GM12801 (cell line): ENCODE measurements around the gene ORM2.

Experiments used
- TF ChIP-seq, protein P1 (sequence below): IDR thresholded peaks from one replicate; pipeline ENCODE4 v1.5.1; 2011; ENCODE audit warnings: control low read depth; ENCODE audit not compliant: insufficient read length; ENCODE audit errors: extremely low read depth

ORM2 gene

DNA sequence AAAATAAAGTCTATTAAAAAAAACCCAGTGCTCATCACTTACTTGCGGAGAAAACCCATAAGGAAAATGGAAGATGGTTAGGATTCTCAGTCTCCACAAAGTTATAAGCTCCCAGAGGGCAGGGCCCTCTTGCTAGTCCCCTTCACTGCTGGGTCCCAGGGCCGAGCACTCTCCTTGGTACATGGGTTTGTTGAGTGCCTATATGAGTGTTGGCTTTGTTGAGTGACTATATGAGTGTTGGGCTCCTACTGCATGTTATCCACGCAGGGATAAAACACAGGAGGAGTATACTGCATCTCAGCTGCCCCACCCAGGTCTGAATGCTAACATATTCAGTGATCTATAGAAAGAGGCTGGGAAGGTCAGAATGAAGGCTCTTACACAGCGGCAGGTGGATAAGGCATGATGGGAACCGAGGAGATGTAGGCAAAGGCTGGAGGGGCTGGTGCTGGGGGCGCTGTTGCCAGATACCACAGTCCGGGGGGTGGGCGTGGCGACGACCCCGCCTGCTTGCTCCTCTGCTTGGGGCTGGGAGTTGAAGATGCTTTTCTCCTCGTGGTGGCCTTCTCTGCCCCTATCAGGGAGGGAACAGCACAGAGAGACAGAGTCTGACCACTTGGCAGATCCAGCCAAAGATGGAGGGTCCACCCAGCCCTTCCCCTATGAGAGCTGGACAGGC lies 11.6 kb downstream of the ORM2 start:
- TF ChIP-seq, protein P1, sequence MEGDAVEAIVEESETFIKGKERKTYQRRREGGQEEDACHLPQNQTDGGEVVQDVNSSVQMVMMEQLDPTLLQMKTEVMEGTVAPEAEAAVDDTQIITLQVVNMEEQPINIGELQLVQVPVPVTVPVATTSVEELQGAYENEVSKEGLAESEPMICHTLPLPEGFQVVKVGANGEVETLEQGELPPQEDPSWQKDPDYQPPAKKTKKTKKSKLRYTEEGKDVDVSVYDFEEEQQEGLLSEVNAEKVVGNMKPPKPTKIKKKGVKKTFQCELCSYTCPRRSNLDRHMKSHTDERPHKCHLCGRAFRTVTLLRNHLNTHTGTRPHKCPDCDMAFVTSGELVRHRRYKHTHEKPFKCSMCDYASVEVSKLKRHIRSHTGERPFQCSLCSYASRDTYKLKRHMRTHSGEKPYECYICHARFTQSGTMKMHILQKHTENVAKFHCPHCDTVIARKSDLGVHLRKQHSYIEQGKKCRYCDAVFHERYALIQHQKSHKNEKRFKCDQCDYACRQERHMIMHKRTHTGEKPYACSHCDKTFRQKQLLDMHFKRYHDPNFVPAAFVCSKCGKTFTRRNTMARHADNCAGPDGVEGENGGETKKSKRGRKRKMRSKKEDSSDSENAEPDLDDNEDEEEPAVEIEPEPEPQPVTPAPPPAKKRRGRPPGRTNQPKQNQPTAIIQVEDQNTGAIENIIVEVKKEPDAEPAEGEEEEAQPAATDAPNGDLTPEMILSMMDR = no peak

DNA sequence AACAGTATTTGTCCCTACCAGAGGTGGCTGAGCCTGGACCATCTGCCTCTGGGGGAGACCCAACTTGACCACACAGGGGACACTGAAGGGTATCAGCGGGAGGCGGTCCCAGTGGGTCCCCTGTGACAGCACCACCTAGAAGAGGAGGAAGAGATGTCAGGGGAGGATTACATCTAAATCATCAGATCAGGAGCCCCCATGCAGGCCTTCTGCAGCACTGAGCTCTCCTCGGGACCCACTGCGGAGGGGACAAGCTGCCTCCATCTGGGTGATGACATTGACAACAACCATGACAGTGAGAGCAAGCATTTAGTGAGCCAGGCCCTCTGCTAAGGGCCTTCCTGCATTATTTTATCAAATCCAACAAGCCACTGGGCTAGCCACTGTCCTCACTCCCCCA lies 12.3 kb downstream of the ORM2 start:
- TF ChIP-seq, protein P1 = no peak

DNA sequence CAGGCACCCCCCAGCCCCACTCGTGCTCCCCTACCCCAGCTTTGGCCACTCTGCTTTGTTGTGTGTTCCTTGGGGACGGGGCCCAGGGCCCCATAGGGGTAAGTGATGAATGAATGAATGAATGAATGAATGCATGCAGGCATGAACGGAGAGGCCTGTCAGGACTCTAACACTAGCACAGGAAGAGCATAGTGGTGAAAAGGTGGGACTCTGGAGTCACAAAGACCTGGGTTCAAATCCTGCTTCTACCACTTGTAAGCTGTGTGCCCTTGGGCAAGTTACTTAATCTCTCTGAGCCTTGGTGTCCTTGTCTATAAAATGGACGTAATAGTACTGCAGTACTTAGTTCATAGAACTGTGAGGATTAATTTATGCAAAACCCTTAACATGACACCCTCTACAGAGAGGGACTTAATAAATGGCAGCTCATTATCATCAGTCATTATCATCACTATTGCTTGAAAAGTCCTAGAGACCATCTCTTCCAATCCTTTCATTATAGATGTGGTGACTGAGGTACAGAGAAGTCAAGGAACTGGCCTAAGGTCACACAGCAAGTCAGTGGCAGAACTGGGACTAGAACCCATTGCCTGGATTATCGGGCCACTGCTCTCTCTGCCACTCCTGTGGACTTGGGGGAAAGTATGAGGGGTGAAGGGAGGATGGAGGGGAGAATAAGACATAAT lies 13.2 kb downstream of the ORM2 start:
- TF ChIP-seq, protein P1 = no peak

DNA sequence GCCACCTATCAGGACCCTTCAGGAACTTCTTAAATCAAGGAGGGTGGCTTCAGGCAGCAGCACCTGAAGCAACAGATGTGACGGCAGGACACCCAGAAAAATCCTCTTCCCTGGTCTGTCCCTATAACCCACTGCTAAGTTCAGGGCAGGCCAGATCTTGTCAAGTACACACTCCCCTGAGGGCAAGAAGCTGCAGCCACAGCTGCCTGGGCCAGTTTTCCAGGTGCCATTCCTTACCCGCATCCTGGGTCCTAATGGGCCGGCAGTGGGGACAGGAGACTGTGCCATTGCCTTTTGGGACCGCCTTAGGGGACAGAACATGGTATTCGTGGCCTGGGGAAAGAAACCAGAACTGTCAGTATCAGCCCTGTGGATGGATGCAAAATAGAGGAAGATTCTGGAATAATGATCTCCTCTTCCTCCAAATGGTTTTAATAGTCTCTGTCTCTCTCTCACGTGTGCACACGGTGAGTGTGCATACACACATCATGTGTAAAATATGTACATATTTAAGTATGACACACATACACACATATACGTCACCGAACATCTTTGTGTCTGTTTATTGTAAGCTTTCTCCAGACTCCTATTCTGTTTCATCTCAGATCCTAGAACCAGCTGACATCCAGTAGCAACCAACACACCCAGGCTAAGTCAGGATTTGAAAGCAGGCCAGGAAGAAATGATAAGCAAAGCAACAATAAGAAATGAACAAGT lies 14.0 kb downstream of the ORM2 start:
- TF ChIP-seq, protein P1 = no peak

DNA sequence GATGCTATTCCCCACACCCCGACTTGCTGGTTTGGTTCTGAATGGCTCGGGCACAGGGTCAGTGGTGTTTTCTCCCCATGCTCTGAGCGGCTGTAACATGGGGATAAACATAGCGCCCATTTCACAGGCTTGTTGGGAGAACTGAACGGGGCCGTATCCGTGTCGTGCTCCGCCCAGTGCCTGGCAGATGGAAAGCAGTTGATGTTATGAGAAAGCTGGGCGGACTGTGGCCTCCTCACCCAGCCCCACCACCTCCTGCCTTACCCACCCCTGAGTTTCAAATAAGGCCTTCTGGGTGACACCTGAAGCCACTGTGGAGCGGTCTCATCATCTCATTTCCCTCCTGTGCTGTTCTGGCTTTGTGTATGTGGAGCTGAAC lies 14.5 kb downstream of the ORM2 start:
- TF ChIP-seq, protein P1 = no peak

DNA sequence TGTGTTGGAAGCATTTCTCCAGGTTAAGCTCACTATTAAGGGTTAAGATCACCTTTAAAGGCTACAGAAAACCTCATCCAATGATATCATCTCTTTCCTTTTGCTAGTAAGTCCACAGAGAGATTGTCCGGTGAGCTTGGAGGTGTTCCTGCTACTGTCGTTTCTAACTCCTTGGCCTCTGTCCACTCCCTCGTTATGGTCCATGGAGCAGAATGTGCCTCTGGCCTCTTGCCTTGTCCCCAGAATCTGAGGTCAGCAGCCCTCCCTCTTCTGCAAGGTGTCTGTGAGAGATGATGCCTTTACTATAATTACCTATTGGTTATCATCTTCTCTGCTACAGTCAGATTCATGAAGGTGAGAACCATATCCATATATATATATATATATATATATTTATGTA lies 15.0 kb downstream of the ORM2 start:
- TF ChIP-seq, protein P1 = no peak

DNA sequence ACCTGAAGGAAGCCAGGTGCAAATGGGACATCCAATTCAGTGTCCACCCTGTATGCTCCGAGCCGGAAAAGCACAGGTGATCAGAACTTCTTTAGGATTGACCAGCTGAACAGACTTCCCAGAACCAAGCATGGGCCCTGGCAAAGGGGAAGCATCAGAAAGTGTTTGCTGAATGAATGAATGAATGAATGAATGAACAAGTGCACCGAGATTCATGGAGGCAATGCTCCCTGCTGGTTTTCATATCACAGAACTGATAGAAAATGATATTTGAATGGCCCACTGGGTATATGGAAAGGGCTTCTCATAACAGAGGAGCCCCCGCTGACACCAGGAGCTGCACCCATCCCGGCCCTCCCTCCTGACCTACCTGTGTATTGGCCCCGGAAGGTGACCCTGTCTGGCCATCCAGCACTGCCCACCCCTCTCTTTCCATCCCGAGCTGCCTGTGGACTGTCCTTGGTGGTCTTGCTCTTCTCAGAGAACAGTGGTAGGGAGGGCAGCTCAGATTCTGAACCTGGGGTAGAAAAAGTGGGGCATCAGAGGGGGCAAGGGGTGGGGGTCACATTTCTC lies 15.9 kb downstream of the ORM2 start:
- TF ChIP-seq, protein P1 = no peak
